HG03159 (cell line): ENCODE results near the gene MAST1.
"Not testable (repeated sequence)": the region's sequence is repeated elsewhere in the genome, so short reads cannot be mapped to it uniquely, and the experiment has no call there.

Source experiments
- ATAC-seq: cut with Tn5 transposase; IDR thresholded peaks from one replicate; pipeline ENCODE4 v1.9.1; 2021; ENCODE audit warnings: mild to moderate bottlenecking, moderate library complexity; ENCODE audit not compliant: unreplicated experiment

Gene MAST1

GRCh38 chr19:12838182-12838885 lies at the start of gene MAST1:
TSS of gene MAST1 (plus strand) at chr19:12838515. CDS start at chr19:12838573, 58 bp downstream.
- no peak for ATAC-seq

GRCh38 chr19:12788682-12789097 lies 49.6 kb upstream of the MAST1 start:
- no peak for ATAC-seq

- no peak for ATAC-seq
Measured at GRCh38 chr19:12789098-12789903, 49.0 kb upstream of the MAST1 start.

- peak; percentile 41 for ATAC-seq
Measured at GRCh38 chr19:12789904-12790619, 48.3 kb upstream of the MAST1 start.

- no peak for ATAC-seq
Measured at GRCh38 chr19:12790628-12791344, 47.5 kb upstream of the MAST1 start.

- peak; percentile 30 for ATAC-seq
Measured at GRCh38 chr19:12791345-12792050, 46.8 kb upstream of the MAST1 start, which contains the start of gene JUNB. TSS of gene JUNB (plus strand) at chr19:12791486. CDS start at chr19:12791772, 286 bp downstream.

- ATAC-seq = no peak
Measured at GRCh38 chr19:12792051-12792852, 46.1 kb upstream of the MAST1 start.

- ATAC-seq = no peak
Measured at GRCh38 chr19:12792853-12793289, 45.4 kb upstream of the MAST1 start.

GRCh38 chr19:12793290-12794195 lies 44.8 kb upstream of the MAST1 start:
- peak; percentile 29 for ATAC-seq

GRCh38 chr19:12794196-12794941 lies 43.9 kb upstream of the MAST1 start:
- ATAC-seq = no peak

GRCh38 chr19:12794971-12795381 lies 43.3 kb upstream of the MAST1 start:
- ATAC-seq = no peak

GRCh38 chr19:12796146-12797071 lies 41.9 kb upstream of the MAST1 start:
- ATAC-seq = no peak

- ATAC-seq = no peak
Measured at GRCh38 chr19:12797141-12797587, 41.2 kb upstream of the MAST1 start.

GRCh38 chr19:12797607-12798006 lies 40.7 kb upstream of the MAST1 start:
- ATAC-seq = not testable (repeated sequence)

- no peak for ATAC-seq
Measured at GRCh38 chr19:12799742-12800465, 38.4 kb upstream of the MAST1 start.

- no peak for ATAC-seq
Measured at GRCh38 chr19:12800466-12800770, 37.9 kb upstream of the MAST1 start.
